HG03439 (cell line): Measurements from ENCODE around the gene DTD1.
A peak's percentile ranks its signal among the peaks of the same experiment; 100 is the strongest.

Experiments used
- ATAC-seq: cut with Tn5 transposase; IDR thresholded peaks from one replicate; pipeline ENCODE4 v1.9.1; 2021; ENCODE audit warnings: mild to moderate bottlenecking, moderate library complexity; ENCODE audit not compliant: unreplicated experiment

The DTD1 gene

DNA sequence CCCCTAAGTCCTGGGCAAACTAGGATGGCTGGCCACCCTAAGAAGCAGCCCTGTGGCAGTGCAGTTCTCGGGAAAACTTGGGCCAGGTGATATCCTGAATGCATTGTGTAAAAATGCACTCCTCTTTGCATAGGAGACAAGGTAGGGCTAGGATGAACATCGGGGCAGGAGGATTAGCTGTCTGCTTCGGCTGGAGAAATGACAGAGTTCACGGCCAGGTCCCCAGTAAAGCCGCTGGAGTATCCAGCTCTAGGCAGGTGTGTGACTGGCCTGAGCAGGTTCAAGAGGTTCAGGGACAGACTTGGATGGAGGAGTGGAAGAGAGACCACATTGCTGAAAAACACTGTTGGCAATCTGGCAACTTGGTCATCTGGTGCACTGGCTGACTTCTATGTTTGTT, 26.4 kb downstream of the DTD1 start:
- ATAC-seq, result no peak

DNA sequence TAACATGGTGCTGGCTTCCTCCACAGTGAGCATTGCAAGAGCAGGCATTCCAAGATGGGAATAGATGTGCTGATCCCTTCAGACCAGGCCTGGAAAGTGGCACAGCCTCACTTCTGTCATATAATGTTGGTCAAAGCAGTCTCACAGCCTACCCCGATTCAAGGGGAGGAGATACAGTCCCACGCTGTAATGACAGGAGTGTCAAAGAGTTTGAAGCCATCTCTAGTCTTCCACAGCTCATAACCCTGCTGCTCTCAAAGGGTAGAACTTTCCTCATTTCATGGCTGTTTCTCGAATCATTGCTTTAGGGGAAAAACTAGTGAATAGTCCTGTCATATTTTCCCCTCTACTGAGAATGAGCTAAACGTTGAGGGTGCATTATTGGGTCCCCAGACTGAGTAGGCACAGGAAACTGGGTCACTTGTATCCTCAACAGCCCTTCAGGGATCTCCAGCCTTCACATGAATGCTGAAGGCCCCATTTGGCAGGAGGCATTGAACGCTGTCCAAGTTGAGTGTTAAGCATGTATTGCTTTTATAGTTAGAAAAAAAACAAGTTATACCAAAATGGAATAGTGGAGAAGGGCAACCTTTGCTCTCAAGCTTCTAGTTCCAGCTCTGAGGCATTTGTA, 27.3 kb downstream of the DTD1 start:
- no peak for ATAC-seq

GRCh38 chr20:18621004-18621403, 33.1 kb downstream of the DTD1 start:
- ATAC-seq, result no peak

- ATAC-seq, result no peak
Measured at GRCh38 chr20:18623156-18623910, 35.5 kb downstream of the DTD1 start.

DNA sequence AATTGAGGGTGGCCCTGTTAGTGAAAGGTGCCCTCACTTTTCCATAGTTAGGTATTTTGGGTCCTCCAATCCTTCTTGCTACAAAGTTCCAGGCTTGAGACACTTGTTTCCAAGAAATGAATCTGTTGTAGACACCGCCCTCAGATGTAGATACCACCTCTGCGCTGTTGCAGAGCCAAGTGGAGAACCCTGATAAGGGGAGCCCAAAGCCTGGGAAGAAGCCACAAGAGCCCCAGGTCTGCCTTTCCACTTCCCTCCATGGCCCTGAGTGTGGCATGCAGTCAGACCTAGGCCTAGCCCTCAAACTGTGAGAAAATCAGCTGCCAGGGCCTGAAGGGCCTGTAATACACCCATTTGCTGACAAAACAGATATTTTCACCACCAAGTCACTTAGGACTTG, 37.1 kb downstream of the DTD1 start:
- no peak for ATAC-seq

GRCh38 chr20:18625907-18626655, 38.2 kb downstream of the DTD1 start:
- ATAC-seq, result no peak

DNA sequence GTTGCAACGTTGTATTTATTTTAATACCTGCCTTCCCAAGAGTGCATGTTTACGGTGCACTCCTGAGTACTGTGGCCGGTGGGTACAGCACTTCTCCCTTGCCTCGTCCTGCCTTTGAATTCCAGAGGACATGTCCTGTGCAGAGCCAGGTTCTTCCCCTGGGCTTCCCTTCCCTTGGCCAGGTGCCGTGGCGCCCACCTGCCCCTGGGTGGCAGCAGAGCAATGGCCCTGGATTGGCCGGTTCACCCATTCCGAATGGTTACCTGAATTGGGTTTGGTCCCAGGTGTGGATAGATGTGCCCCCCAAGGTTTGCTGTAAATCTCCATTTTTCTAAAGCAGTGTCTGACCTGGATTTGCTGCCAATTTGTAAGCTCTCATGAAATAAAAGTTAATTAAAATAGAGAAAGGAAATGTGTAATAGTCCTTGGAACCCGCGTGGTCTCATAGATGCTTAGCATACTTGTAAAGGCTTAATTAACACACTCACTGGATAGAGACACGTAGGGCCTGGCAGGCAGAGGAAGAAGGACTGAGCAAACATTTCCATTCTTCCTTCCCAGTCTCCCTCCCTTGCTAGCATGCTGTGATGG, 40.6 kb downstream of the DTD1 start:
- ATAC-seq, result no peak

- peak; percentile 78 for ATAC-seq
Measured at GRCh38 chr20:18632196-18632789, 44.4 kb downstream of the DTD1 start.

DNA sequence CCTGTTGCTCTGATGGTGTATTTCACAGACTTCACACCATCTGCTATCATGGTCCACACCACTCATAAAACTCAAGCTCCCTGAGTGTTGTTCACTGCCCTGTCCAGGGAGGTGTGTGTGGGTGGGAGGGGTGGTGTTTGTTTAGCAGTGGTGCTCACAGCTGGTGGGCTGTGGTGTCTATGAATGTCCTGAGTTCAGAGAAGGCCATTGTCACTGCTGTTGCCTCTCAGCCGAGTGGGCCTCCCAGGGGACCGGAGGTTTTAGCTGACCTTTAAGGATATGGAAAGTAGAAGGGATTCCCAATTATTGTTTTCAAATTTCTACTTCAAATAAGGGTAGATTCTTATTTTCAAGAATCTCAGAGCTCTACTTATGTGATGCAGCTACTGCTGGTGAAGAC, 45.6 kb downstream of the DTD1 start:
- no peak for ATAC-seq

GRCh38 chr20:18634501-18634900, 46.6 kb downstream of the DTD1 start:
- ATAC-seq, result no peak

DNA sequence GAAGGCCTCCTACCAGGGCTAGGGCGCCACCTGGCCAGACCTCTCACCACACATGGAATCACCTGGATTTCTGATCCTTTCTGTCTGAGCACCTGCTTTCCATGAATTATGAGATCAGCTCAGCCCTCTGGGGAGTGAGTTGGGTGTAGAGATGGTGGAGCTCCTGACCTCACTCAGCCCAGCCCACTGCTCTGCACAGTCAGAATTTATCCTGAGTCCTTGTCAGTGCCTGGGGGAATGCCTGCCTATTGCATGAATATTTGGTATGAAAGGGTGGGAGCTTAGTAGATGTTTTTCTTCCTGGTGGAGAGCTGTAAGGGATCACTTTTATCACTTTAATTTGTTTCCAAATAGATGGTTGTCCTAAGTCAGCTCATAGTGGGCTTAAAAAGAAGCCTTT, 47.5 kb downstream of the DTD1 start:
- no peak for ATAC-seq

DNA sequence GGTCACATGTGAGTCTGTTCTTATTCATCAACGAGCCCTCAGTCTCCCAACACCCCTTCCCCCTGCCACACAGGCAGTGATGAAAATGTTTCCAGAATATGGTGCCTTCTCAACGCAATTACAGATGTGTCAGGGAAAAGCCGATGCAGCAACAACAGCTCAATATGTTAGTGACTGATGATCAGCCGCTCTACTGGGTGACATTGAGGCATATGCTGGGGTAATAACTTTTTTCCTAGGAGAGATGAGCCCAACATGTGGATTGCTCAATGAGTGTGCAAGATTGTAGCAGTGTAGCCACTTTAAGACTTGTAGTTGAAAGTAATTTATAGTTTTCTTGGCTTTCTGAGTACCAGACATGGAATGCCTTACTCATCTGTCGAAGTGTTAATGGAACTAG, 49.4 kb downstream of the DTD1 start:
- ATAC-seq, result no peak

GRCh38 chr20:18638768-18639167, 50.9 kb downstream of the DTD1 start:
- no peak for ATAC-seq

- ATAC-seq, result no peak
Measured at GRCh38 chr20:18639501-18639979, 51.7 kb downstream of the DTD1 start.

DNA sequence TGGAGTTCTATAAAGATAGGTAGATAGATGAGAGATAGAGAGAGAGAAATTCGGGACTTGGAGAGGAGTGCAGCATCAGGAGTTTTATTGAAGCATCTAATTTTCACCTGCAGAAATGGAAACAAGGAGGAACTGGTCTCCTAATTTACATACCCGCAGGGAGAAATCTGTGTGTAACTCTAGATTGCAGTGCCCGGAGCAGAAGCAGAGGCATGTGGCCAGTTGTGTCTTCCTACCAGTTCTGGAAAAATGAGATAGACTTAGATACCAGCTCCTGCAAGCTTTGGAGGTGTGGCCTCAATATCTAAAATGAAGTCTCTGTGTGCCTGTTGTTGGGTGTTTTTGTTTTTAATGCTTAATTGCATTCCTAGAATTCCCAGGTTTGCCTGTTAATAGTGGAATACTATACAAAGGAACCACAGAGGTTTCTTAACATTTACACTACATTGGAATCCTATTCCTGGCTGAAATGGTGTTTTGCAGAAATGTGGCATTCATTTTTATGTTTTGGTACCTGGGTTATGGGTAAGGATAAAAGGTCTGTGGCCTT, 57.4 kb downstream of the DTD1 start:
- no peak for ATAC-seq

- ATAC-seq, result no peak
Measured at GRCh38 chr20:18645851-18646250, 58.0 kb downstream of the DTD1 start.

DNA sequence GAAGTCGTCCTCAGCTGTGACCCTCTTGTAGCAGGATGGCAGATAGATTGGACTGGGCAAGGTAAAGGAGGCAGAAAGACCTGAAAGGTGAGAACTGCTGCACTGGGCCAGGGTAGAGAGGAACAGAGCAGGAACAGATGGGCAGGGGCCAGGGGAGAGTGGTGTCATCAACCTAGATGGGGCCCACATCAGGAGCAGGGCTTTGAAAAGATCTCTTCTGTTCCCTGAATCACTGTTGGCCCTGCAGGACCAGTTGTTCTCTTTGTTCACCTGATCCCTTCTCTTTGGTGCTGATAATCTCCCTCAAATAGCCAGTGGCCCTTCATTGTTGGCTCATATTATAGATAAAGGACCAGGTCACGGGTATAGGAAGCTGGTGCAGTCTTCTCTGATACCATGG, 59.9 kb downstream of the DTD1 start:
- no peak for ATAC-seq

DNA sequence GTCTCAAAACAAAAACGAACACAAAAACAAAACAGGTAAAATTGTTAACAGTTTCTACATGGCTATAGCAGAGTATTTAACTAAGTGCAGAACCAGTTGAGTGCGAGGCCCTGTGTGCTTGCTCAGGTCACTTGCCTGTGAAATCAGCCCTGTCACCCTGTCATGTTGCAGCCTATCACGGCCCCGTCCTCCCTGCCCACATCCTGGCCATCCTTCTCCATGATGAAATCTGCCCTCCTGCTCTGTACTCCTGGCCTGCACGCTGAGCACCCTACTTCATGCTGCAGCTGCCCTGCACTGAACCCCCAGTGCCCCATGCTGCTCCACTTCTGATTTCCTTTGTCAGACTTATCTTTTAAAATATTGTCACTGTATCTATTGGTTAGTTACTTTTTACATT, 62.4 kb downstream of the DTD1 start:
- no peak for ATAC-seq

GRCh38 chr20:18653736-18654447, 66.0 kb downstream of the DTD1 start:
- ATAC-seq, result no peak

DNA sequence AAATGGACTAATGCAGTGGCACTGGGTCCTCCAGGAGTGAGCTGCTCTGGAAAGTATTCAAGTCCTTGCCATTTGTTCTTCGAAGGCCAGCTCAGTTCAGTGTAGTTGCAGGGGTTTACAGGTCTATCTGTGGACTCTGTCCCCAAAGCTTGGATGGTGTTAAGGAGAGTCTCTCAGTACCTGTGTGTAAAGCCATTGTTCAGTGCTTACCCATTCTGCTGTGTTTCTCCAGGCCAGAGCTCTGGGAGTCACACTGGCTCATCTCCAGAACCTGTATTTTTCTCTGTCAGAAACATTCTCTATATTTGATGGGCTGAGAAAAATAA, 66.6 kb downstream of the DTD1 start:
- ATAC-seq, result no peak
